ENCODE data around the gene TRIM44.
"Not testable (repeated sequence)": the region's sequence is repeated elsewhere in the genome, so short reads cannot be mapped to it uniquely, and the experiment has no call there.

The TRIM44 gene

GRCh38 chr11:35764417-35764816 lies 101.8 kb downstream of the TRIM44 start:
- DNase-seq = no peak

GRCh38 chr11:35765211-35765610 lies 102.6 kb downstream of the TRIM44 start:
- DNase-seq = no peak

- DNase-seq = no peak
These were observed 104.1 kb downstream of the TRIM44 start for GRCh38 chr11:35766651-35767050.

- DNase-seq = not testable (repeated sequence)
These were observed 107.8 kb downstream of the TRIM44 start for GRCh38 chr11:35770425-35770824.

- no peak for DNase-seq
These were observed 109.1 kb downstream of the TRIM44 start for GRCh38 chr11:35771722-35772121.

- DNase-seq = not testable (repeated sequence)
These were observed 114.7 kb downstream of the TRIM44 start for GRCh38 chr11:35777241-35777640.

- DNase-seq = not testable (repeated sequence)
These were observed 116.4 kb downstream of the TRIM44 start for GRCh38 chr11:35778943-35779342.

GRCh38 chr11:35779409-35779808 lies 116.8 kb downstream of the TRIM44 start:
- DNase-seq = no peak

- no peak for DNase-seq
These were observed 118.6 kb downstream of the TRIM44 start for GRCh38 chr11:35780951-35781860.

GRCh38 chr11:35781861-35782470 lies 119.4 kb downstream of the TRIM44 start:
- DNase-seq = no peak

GRCh38 chr11:35783809-35784208 lies 121.2 kb downstream of the TRIM44 start:
- DNase-seq = no peak

- no peak for DNase-seq
These were observed 122.1 kb downstream of the TRIM44 start for GRCh38 chr11:35784699-35785098.

- DNase-seq = no peak
These were observed 123.0 kb downstream of the TRIM44 start for GRCh38 chr11:35785287-35786167.

GRCh38 chr11:35786188-35786587 lies 123.6 kb downstream of the TRIM44 start:
- no peak for DNase-seq

- DNase-seq = no peak
These were observed 124.5 kb downstream of the TRIM44 start for GRCh38 chr11:35787013-35787504.

GRCh38 chr11:35787626-35788025 lies 125.1 kb downstream of the TRIM44 start:
- DNase-seq = no peak

GRCh38 chr11:35791088-35791958 lies 128.7 kb downstream of the TRIM44 start:
- peak; percentile 89 for DNase-seq

- DNase-seq = peak; percentile 77
These were observed 129.7 kb downstream of the TRIM44 start for GRCh38 chr11:35792148-35792845.

- DNase-seq = no peak
These were observed 130.2 kb downstream of the TRIM44 start for GRCh38 chr11:35792846-35793192.

GRCh38 chr11:35794333-35794732 lies 131.8 kb downstream of the TRIM44 start:
- no peak for DNase-seq

GRCh38 chr11:35794850-35795249 lies 132.3 kb downstream of the TRIM44 start:
- DNase-seq = no peak
